Activated CD4-positive, CD25-positive, alpha-beta regulatory T cell treated with anti-CD3 and anti-CD28 coated beads, Interleukin-2, amount 50 U/mL, for 24 hours (primary cell): ENCODE data around the gene ACP2.

Experiments
- ATAC-seq, 2 donors: fragments of 150-1000 bp; cut with Tn5 transposase; one replicate each; pipeline ENCODE4 v1.10.0; 2021; ENCODE audit warnings: mild to moderate bottlenecking in 1 of 2, moderate library complexity in 1 of 2

Gene ACP2, protein sequence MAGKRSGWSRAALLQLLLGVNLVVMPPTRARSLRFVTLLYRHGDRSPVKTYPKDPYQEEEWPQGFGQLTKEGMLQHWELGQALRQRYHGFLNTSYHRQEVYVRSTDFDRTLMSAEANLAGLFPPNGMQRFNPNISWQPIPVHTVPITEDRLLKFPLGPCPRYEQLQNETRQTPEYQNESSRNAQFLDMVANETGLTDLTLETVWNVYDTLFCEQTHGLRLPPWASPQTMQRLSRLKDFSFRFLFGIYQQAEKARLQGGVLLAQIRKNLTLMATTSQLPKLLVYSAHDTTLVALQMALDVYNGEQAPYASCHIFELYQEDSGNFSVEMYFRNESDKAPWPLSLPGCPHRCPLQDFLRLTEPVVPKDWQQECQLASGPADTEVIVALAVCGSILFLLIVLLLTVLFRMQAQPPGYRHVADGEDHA

DNA sequence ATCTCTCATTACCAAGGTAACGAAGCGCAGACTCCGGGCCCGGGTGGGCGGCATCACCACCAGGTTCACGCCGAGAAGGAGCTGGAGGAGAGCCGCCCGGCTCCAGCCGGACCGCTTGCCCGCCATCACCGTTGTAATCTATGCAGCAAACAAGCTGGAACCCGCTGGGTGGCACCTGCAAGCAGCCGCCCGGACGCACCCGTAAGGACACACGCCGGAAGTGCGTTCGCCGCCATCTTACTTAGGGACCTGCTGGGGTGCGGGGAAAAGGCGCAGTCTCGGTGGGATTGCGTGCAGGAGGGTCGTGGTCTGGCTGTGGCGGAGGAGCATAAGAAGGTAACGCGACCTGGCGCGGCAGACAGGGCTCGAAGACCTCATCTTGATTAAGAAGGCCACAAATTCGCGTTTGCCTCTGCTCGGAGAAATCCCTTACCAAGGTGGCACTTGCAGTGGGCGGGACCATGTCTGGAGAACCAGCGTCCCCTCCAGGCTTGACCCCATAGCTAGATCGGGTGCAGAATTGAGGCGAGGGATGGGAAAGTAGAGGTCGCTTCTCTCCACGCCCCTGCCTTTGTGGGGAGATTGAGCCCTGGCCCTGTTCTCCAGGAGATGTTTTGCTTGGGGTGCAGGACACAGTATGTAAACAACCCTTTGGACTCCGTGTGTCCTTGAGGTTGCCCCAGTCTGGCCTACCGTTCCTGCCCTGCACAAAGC, at the start of gene ACP2:
TSS of gene ACP2 (minus strand) at position 151 of the 714 bp plus-strand sequence. CDS start at position 126, 25 bp downstream.
- ATAC-seq = peak; percentile 97 to 98

DNA sequence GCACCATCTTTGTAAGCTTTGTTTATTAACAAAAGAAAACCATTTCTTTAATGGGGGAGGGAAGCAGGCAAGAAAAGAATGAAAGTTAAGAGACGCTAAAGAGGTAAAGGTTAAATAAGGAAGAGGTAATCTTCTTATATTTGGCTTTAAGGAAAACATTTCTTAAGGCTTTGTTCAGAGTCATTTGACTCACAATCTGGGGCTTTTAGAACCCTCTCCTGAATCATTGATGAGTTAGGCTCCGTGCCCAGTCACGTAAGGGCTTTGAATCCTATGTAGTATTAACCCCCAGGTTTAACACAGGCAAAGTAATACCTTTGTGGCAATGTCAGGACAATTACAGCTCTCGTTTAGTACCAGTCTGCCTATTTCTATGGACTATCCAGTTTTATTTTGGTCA, 47.4 kb upstream of the ACP2 start:
- no peak for ATAC-seq

DNA sequence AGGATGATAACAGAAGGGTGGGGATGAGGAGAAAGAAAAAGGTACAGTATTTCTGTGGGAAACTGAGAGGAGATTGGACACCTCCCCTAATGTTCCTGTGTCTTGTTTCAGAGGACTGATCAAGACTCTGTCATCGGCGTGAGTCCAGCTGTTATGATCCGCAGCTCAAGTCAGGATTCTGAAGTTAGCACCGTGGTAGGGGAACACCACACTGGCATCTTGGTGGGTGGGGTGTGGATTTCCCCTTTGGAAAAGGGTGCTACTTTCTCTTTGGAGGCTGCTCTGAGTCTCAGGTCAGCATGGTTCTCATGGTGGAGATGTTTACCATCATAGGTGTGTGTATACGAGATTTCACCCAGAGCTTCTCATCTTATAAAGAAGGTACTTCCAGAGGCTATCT, 46.8 kb upstream of the ACP2 start:
- no peak for ATAC-seq

DNA sequence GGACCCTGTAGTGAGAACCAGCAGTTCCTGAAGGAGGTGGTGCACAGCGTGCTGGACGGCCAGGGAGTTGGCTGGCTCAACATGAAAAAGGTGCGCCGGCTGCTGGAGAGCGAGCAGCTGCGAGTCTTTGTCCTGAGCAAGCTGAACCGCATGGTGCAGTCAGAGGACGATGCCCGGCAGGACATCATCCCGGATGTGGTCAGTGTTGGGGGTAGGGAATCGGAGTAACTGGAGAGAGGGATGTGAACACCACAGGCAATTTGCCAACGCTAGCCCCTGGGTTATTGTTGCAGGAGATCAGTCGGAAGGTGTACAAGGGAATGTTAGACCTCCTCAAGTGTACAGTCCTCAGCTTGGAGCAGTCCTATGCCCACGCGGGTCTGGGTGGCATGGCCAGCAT, 41.2 kb upstream of the ACP2 start:
- ATAC-seq = no peak

DNA sequence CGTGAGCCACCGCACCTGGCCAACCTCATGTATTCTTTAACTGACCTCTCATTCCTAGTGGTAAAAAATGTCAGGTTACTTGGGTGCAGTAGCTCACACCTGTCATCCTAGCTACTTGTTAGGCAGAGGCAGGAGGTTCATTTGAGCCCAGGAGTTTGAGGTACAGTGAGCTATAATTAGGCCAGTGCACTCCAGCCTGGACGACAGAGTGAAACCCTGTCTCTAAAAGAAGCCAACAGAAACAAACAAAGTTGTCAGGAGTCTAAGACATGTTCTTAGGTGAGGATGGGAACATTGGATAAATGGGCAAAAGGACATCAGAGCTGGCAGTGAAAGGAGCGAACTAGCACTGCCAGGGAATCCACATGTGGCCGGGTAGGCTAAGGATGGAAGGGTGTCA, 39.5 kb upstream of the ACP2 start:
- ATAC-seq = no peak

DNA sequence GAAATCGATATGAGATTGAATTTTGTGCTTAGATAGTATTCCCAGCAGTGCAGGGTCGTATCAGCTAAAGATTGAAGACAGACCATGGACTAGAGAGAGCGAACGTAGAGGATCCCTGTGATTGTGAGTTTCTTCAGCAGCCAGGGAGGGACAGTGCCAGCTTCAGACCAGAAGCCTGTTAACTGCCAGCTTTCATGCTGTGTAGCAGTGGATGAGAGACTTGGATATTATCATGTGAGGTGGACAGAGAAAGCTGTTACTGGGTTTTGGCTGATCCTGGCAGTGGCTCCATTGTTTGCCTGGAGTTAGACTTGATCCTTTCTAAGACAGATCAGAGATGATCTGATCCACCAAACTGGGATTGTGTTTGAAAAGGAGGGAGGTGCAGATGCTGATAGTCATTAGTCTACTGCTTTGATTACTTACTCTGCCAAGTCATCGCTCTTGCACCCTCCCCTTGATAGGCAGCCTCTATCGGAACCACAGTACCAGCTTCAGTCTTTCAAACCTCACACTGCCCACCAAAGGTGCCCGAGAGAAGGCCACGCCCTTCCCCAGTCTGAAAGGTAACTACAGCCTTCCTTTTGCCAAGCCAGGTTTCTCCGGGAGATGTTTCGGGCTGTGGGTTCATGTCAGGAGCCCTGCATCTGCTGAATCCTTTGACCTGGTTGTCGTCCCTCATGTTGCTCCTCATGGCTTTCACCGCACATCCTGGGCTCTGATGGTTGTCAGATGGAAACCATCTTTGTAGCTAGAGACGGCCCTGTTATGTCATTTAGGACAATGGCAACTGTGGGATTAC, 37.6 kb upstream of the ACP2 start:
- no peak for ATAC-seq

DNA sequence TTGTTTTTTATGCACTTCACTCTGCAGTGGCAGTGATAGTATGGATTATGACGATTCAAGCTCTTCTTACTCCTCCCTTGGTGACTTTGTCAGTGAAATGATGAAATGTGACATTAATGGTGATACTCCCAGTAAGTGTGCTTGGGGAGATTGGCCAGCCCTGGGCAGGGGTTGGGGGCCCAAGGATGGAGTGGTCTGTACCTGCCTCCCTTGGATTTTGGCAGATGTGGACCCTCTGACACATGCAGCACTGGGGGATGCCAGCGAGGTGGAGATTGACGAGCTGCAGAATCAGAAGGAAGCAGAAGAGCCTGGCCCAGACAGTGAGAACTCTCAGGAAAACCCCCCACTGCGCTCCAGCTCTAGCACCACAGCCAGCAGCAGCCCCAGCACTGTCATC, 35.5 kb upstream of the ACP2 start:
- ATAC-seq = no peak

DNA sequence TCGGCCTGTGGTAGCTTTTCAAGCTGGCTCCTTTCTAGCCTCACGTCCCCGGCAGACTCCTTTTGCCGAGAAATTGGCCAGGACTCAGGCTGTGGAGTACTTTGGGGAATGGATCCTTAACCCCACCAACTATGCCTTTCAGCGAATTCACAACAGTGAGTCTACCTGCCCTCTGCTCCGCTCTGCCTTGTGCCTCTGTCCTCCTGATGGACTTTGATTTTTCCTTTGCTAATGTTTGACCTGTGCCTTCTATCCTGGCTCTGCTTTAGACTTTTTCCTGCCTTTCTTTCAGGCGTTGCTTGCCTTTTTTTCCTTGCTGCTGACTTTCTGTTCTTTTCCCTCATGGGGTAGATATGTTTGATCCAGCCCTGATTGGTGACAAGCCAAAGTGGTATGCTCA, 33.8 kb upstream of the ACP2 start:
- ATAC-seq = no peak

DNA sequence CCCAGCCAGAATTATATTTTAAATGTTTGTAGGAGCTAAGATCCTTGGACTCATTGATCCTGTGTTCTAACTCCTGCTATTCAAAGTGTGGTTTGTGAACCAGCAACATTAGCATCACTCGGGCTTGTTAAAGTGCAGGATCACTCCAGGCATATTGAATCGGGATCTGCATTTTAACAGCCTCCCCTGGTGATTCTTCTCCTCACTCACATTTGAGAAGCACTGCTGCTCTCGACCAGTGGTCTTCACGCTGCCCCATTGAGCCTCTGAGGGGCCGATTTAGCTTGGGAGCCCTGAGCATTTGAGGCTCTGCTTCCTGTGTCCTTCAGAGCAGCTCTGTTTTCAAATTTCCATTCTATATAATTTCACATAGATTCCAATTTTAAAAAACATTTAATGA, 32.2 kb upstream of the ACP2 start:
- ATAC-seq = no peak

DNA sequence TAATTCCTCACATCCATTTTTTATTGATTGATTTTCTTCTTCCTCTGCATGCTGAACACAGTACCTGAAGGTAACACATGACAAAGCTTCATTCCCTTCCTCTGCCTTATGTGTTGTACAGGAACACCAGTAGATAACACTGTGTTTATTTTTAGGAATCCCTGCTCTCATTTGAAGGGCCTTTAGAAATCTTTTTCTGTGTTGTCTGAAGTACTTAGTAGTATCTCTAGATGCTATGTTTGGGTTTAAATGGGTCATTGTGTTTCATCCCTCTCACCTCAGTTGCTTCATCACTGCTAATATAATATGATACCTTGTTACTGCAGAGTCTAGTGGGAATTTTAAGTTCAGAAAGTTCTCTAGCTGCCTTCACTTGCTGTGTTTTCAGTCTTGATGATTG, 31.5 kb upstream of the ACP2 start:
- ATAC-seq = no peak

DNA sequence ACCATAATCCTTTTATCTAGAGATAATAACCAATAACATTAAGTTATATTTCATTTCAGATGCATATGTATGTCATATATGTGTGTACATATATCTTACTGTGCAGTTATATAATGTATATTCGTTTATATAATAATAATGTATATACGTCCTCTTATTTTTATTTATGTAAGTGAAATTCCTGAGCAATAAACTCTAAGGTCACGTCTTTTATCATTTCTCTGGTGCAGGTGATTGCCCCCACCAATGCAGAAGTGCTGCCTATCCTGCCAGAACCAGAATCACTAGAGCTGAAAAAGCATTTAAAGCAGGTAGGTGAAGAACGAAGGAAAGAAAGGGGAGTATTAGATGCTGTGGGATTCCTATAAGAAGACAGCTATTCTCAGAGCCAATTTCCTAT, 30.2 kb upstream of the ACP2 start:
- no peak for ATAC-seq

DNA sequence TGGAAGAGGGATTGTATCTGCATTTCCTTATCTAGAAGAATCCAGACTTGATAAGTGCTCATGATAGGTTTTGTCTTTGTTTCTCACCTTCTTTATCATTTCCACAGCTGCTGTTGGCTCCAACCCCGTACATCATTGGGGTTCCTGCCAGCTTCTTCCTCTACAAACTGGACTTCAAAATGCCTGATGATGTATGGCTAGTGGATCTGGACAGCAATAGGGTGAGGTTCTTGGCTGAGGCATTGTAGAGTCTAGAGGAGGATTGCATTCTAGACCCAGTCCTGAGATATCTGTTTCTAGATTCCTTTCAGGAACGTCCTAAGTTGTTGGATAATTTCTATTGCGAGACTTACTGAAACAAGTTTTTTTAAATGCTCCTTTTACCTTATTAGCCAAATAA, 29.4 kb upstream of the ACP2 start:
- no peak for ATAC-seq

DNA sequence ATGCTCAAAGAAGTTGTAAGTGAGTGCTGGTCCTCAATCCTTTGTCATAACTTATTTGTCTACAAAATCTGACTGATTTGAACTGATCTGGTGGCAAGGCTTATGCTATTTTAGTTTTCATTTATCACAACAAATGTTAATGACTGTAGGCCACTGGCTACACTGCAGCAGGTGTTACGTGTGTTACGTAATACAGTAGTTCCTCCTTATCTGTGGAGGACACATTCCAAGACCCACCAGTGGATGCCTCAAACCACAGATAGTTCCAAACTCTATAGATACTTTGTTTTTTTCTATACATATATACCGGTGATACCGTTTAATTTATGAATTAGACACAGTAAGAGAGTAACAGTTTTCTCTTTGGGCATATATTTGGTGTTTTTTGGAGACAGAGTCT, 28.3 kb upstream of the ACP2 start:
- no peak for ATAC-seq

DNA sequence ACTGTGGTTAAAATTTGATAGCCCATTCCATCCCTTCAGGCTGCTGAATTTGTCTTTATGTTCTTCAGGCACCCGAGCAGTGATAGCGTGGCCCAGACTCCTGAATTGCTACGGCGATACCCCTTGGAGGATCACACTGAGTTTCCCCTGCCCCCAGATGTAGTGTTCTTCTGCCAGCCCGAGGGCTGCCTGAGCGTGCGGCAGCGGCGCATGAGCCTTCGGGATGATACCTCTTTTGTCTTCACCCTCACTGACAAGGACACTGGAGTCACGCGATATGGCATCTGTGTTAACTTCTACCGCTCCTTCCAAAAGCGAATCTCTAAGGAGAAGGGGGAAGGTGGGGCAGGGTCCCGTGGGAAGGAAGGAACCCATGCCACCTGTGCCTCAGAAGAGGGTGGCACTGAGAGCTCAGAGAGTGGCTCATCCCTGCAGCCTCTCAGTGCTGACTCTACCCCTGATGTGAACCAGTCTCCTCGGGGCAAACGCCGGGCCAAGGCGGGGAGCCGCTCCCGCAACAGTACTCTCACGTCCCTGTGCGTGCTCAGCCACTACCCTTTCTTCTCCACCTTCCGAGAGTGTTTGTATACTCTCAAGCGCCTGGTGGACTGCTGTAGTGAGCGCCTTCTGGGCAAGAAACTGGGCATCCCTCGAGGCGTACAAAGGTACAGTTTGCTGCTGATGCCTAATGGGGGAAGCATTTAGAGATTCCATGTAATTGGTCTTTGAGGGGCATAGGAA, 26.1 kb upstream of the ACP2 start:
- ATAC-seq = no peak

DNA sequence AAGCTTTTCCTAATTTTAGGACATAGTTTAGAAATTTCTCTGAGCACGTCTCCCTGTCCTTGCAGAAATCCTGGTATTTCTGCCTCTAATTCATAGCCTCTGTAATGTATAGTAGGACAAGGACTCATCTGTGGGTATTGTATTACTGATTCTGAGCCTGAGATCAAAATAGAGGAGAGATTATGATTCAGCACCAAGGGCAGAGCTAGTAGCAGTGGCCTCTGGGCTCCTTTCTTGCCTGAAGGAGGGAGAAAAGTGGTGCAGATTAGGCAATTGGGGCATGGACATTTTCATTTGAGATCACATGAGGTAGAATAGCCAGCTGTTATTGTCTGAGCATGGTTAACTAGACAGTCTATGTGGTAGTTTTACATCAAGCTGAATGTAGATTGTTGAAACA, 24.1 kb upstream of the ACP2 start:
- ATAC-seq = no peak

DNA sequence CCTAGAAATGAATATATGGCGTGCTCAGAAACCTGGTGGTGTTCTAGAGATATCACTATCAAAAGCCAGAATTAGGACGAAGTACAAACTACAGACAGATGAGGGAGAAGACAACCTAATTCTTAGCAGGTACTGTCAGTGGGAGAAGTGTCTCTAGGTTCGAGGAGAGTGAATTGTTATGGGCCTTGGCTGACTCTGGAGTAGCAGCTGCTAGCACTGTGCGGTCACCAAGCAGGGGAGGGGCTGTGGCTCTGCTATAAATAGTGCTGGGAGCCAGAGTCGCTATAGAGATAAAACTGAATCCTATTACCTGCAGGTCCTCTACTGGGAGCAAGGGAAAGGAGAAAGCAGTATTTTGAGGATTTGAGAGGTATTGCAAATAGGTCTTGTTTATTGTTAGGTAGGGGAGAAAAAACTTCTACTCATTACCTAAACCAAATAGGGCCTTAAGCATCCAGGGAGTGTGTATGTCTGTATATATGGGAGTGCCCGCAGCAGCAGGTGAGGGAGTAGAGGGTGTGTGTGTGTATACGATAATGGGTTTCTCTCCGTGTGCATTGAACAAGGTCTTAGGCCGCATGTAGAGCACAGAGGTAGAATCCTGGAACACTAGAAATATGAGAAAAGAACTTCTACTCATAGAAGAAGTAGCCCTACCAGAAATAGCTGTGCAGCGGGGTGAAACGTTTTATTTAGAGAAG, 23.5 kb upstream of the ACP2 start:
- no peak for ATAC-seq

DNA sequence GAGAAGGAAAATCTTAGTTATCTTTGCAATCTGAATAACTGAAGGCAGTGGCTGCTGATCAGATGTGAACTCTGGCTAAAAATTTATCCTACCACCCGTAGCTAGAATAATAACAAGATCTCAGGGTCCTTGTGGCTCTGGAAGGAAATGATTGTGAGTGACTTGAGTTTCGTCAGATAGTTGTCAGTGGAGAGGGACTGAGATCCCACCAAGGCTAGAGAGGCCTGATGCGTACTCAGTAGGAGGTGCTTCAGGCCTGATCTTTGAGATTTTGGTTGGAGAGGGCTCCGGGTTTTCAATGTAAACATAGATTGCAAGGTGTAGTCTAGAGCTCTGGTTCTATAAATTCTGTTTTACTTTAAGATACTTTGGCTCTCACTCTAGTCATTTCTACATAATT, 22.7 kb upstream of the ACP2 start:
- ATAC-seq = no peak

DNA sequence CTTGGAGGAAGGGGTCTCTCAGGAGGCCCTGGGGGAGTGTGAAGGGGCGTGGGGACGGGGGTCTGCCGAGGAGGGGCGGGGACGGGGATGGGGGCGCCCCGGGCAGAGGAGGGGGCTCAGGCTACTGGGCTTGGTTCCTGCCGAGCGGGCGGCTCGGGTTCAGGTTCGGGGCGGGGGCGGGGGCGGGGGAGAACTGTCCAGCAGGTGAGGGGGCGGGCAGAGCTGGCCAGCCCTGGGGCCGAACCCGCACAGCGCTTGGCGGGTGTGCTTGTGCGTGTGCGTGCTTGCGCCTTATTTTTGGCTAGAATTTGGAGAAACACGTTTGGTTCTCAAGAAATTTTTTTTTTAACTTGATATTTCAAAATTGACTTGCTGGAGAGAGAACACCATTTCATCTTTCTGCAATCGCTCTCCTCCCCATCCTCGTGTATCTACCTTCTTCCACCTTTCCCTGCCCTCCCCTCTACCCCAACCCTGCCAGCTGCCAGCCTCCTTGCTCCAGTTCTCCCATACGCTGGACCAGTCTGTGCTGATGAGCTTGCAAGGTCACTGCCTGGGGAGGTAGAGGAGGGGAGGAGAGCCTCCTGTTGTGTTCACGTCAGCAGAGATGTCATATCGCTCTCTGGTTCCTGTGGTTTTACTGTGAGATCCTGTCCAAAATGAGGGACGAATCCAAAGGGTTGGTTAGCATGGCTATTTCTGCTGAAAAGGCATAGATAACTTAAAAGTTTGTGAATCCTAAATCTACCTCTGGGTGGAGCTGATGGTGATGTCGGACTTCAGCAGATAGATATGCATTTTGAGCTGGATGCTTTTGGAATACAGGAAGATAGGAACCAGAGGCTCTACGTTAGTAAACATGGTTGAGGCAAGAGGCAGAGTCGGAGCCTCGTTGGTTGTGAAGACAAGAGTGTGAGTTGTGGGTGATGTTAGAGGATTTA, 22.0 kb upstream of the ACP2 start:
- no peak for ATAC-seq

DNA sequence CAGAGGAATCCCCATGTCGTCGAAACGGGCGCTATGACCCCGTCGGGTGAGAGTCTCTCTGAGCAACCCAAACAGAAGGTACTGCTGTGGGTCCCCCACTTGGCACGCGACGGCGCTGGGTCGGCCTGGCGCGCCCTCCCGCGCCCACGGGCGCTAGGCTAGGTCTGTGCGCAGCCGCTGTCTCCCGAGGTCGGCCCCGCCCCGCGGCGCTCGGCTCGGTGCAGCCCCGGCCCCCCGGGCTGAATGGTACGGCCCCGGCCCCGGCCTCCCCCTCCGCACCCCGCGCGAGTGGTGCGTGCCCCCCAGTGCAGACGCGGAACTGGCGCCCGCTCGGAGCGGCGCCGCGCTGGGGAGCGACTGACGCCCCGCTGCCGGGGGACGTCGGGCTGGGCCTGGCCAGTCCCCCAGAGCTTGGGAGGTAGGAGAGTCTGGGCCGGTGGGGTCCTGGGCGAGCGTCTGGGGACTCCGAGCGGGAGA, 21.3 kb upstream of the ACP2 start, which contains the start of gene MADD:
TSS of gene MADD (plus strand) at position 305 of the 477 bp plus-strand sequence.
- peak; percentile 82 to 88 for ATAC-seq

DNA sequence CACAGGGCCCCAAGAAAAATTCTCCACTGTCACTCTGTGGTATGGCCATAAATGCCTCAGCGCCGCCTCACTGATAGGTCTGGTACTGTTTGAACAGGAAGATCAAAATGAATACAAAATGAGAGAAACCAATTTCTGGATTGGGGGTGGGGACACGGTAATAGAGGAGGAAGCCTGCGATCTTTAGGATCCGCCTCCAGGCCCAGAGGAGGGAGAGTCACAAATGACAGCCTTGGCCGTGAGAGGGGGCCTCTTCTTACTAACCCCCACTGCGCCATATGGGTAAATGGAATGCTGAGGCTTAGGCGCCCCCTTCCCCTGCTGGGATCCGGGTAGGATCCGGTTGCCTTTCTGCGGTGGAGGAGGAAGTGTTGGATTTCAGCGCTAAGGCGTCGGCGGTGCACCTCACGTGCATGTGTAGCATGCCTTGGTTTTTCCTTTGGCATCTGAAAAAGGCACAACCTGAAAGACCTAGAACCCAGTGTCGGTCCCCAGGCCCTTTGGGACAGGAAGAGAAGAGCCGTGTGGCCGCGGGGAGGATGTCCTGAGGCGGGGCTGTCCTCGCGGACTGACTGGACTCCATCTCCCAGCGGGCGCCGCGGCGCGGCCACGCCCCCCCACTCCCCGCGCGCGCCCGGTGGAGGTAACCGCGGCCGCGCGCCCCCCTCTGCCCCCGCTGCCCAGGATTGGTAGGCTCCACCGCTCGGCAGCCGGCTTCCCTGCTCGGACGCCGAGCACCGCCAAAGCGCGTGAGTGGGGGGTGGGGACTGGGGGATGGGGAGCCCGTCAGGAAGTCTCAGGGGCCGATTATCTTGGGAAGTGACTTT, 20.6 kb upstream of the ACP2 start:
- peak; percentile 54 to 64 for ATAC-seq
